Natural killer cell (primary cell): ENCODE measurements around the gene CTNNA2. TPM values are rescaled to one million over a fixed set of nuclear protein-coding genes. Genes with fewer than 3 reads are reported as not detected.

ENCODE experiments used
- ATAC-seq, 3 donors: fragments of 150-1000 bp in 2 of 3; fragments of 200-7000 bp in 1 of 3; cut with Tn5 transposase; 1 replicate in 1 of 3; 2 replicates in 2 of 3; pipeline ENCODE4 v1.10.0; 2021; ENCODE audit warnings: mild to moderate bottlenecking in 2 of 3, moderate library complexity in 2 of 3
- DNase-seq, 2 donors: peaks; one replicate each; pipeline versions ENCODE4 v3.0.0 to v3.0.0-alpha.2; 2013 to 2021; ENCODE audit warnings: mixed read lengths in 1 of 2
- H3K27ac ChIP-seq: one replicate; pipeline ENCODE4 v1.5.1; 2013; ENCODE audit warnings: mild to moderate bottlenecking, low read length
- H3K27me3 ChIP-seq: one replicate; pipeline ENCODE4 v1.6.1; 2013; ENCODE audit warnings: low read length; ENCODE audit not compliant: control insufficient read depth, insufficient read depth
- H3K36me3 ChIP-seq: one replicate; pipeline ENCODE4 v1.6.1; 2013; ENCODE audit warnings: low read length; ENCODE audit not compliant: control insufficient read depth, insufficient read depth
- H3K4me1 ChIP-seq: one replicate; pipeline ENCODE4 v1.6.1; 2013; ENCODE audit warnings: low read length; ENCODE audit not compliant: control insufficient read depth, insufficient read depth
- H3K4me3 ChIP-seq: one replicate; pipeline ENCODE4 v1.5.1; 2013; ENCODE audit warnings: low read length
- H3K9me3 ChIP-seq: one replicate; pipeline ENCODE4 v1.6.1; 2013; ENCODE audit warnings: low read length; ENCODE audit not compliant: control insufficient read depth, insufficient read depth
- H3K27ac Mint-ChIP-seq, 2 donors: one replicate each; pipeline ENCODE4 v1.8.0; 2022; ENCODE audit warnings: mild to moderate bottlenecking in 2 of 2, mixed read lengths in 2 of 2, moderate library complexity in 1 of 2
- H3K27me3 Mint-ChIP-seq, 2 donors: one replicate each; pipeline ENCODE4 v1.8.0; 2022; ENCODE audit warnings: low read depth in 2 of 2, mixed read lengths in 2 of 2
- H3K36me3 Mint-ChIP-seq: one replicate; pipeline ENCODE4 v1.8.0; 2022; ENCODE audit warnings: mixed read lengths
- H3K4me1 Mint-ChIP-seq, 2 donors: one replicate each; pipeline ENCODE4 v1.8.0; 2022; ENCODE audit warnings: mixed read lengths in 2 of 2
- H3K4me3 Mint-ChIP-seq: one replicate; pipeline ENCODE4 v1.8.0; 2022; ENCODE audit warnings: mild to moderate bottlenecking, moderate library complexity, mixed read lengths
- H3K9me3 Mint-ChIP-seq, 2 donors: one replicate each; pipeline ENCODE4 v1.8.0; 2022; ENCODE audit warnings: mixed read lengths in 2 of 2
- WGBS: methylation state at CpG from one replicate; pipeline ENCODE4 v1.1.7; 2013; ENCODE audit warnings: missing lambda C conversion rate; ENCODE audit not compliant: insufficient coverage; 5-methylcytosine and 5-hydroxymethylcytosine counted together
- intact Hi-C: fragments of 100-400 bp; cut with micrococcal nuclease; formaldehyde crosslinking; loops from one replicate; pipeline ENCODE4 v1.14.2; 2022
- total RNA-seq, 4 donors: library from RNA; stranded (reverse); fragments of 120-200 nt in 1 of 4; gene quantifications; one replicate each; pipeline versions ENCODE4 v1.2.3 to v1.2.4, GENCODE V29; 2013 to 2022
- TF ChIP-seq, protein P1 (sequence below): fragments of 200-600 bp; IDR thresholded peaks from one replicate; pipeline ENCODE4 v1.8.0; 2022; ENCODE audit warnings: antibody characterized with exemption

CTNNA2 gene
- total RNA-seq, 3 donors from 2014 or later (not counting 1 experiment from before 2014, with no cell fraction given) = not detected

GRCh38 chr2:80381666-80382065, 868.8 kb downstream of the CTNNA2 start:
- peaks cover 10 to 19% of the 10 kb centered on the region in 2 donors for H3K9me3 Mint-ChIP-seq
- Histone ChIP-seq H3K27me3 (no peaks in the 10 kb centered on the region), H3K27ac (no peak overlapping the region), H3K36me3 (no peaks in the 10 kb centered on the region), H3K4me1 (no peaks in the 10 kb centered on the region), H3K4me3 (no peak overlapping the region), H3K9me3 (peaks cover 3% of the 10 kb centered on the region)
- no peaks in the 10 kb centered on the region for H3K27me3 Mint-ChIP-seq
- intact Hi-C loops = no loop called here
- WGBS = 86% methylated on average over 3 of the region's 3 CpGs
- no peak for DNase-seq
- ATAC-seq = no peak
- H3K4me3 Mint-ChIP-seq = no peak overlapping the region
- no peaks in the 10 kb centered on the region for H3K4me1 Mint-ChIP-seq
- H3K27ac Mint-ChIP-seq = no peak overlapping the region
- no peaks in the 10 kb centered on the region for H3K36me3 Mint-ChIP-seq
- TF ChIP-seq, protein P1, sequence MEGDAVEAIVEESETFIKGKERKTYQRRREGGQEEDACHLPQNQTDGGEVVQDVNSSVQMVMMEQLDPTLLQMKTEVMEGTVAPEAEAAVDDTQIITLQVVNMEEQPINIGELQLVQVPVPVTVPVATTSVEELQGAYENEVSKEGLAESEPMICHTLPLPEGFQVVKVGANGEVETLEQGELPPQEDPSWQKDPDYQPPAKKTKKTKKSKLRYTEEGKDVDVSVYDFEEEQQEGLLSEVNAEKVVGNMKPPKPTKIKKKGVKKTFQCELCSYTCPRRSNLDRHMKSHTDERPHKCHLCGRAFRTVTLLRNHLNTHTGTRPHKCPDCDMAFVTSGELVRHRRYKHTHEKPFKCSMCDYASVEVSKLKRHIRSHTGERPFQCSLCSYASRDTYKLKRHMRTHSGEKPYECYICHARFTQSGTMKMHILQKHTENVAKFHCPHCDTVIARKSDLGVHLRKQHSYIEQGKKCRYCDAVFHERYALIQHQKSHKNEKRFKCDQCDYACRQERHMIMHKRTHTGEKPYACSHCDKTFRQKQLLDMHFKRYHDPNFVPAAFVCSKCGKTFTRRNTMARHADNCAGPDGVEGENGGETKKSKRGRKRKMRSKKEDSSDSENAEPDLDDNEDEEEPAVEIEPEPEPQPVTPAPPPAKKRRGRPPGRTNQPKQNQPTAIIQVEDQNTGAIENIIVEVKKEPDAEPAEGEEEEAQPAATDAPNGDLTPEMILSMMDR = no peak

GRCh38 chr2:80392441-80392840, 879.6 kb downstream of the CTNNA2 start:
- H3K9me3 ChIP-seq = peaks cover 5% of the 10 kb centered on the region
- Mint-ChIP-seq H3K4me1 (no peaks in the 10 kb centered on the region), H3K27ac (no peak overlapping the region), H3K9me3 (peaks cover 12 to 18% of the 10 kb centered on the region in 2 donors), H3K4me3 (no peak overlapping the region), H3K36me3 (peaks cover 1% of the 10 kb centered on the region), H3K27me3 (no peaks in the 10 kb centered on the region)
- H3K4me1 ChIP-seq = no peaks in the 10 kb centered on the region
- H3K27me3 ChIP-seq = no peaks in the 10 kb centered on the region
- intact Hi-C loops = no loop called here
- no peaks in the 10 kb centered on the region for H3K36me3 ChIP-seq
- ATAC-seq = no peak
- H3K27ac ChIP-seq = no peak overlapping the region
- H3K4me3 ChIP-seq = no peak overlapping the region
- 100% methylated on average over 1 of the region's 2 CpGs for WGBS
- TF ChIP-seq, protein P1 = no peak
- no peak for DNase-seq

DNA sequence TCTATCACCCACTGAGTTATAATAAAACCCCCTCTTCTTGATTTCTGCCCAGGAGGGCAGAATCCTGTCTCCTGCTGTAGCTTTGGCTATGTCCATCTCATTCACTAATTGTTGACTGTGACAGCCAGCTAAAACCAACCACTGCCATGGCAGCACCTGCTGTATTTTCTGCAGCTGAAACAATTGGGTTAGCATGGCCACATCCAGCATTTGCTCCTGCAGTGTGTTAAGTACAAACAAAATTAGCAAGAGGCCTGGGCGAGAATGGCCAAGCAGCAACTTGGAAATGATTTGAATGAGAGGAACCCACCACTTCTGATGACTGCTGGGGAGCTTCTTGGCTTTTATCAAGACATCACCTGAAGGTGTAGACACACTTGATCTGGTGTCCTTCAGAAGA, 881.1 kb downstream of the CTNNA2 start:
- TF ChIP-seq, protein P1 = no peak
- no peaks in the 10 kb centered on the region for H3K36me3 ChIP-seq
- no peaks in the 10 kb centered on the region for H3K27me3 ChIP-seq
- DNase-seq (no peak), ATAC-seq (no peak)
- peaks cover 5% of the 10 kb centered on the region for H3K9me3 ChIP-seq
- no peak overlapping the region for H3K27ac ChIP-seq
- intact Hi-C loops = no loop called here
- peaks cover 14 to 15% of the 10 kb centered on the region in 2 donors for H3K9me3 Mint-ChIP-seq
- no peak overlapping the region for H3K4me3 ChIP-seq
- peaks cover 5% of the 10 kb centered on the region for H3K36me3 Mint-ChIP-seq
- no peaks in the 10 kb centered on the region for H3K27me3 Mint-ChIP-seq
- no peak overlapping the region for H3K4me3 Mint-ChIP-seq
- 56% methylated on average over 1 of the region's 1 CpG for WGBS
- no peaks in the 10 kb centered on the region for H3K4me1 Mint-ChIP-seq
- no peaks in the 10 kb centered on the region for H3K4me1 ChIP-seq
- no peak overlapping the region for H3K27ac Mint-ChIP-seq

DNA sequence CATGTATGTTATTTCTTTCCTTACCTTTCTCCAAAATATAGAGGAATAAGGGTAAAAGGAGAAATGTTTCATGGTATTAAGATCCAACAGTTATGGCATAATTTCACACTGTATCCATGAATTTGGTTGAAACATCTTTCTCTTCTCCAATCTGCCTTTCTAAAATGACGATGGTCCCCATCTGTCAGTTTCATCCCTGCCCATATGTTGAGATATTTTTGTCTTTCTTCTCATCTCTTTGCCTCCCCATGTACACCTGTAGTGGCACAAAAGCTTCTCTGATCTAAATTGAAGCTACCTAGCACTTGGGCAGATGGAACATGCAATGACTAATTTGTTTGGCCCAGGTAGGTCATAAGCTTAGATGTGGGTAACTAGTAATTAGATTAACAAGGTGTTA, 882.4 kb downstream of the CTNNA2 start:
- Mint-ChIP-seq H3K36me3 (peaks cover 5% of the 10 kb centered on the region), H3K4me1 (no peaks in the 10 kb centered on the region), H3K27me3 (no peaks in the 10 kb centered on the region), H3K4me3 (no peak overlapping the region), H3K9me3 (peaks cover 8 to 9% of the 10 kb centered on the region in 2 donors), H3K27ac (no peak overlapping the region)
- Histone ChIP-seq H3K9me3 (peaks cover 4% of the 10 kb centered on the region), H3K36me3 (no peaks in the 10 kb centered on the region), H3K27me3 (no peaks in the 10 kb centered on the region), H3K27ac (no peak overlapping the region), H3K4me3 (no peak overlapping the region), H3K4me1 (no peaks in the 10 kb centered on the region)
- intact Hi-C loops = no loop called here
- 100% methylated on average over 1 of the region's 1 CpG for WGBS
- TF ChIP-seq, protein P1 = no peak
- DNase-seq (no peak), ATAC-seq (no peak)
